AG04450 (cell line): ENCODE measurements around the gene ACCSL. TPM values are rescaled to one million over a fixed set of nuclear protein-coding genes. Genes with fewer than 3 reads are reported as not detected.

ENCODE experiments used
- CTCF ChIA-PET: fragments of 300-600, 350-600 bp; formaldehyde crosslinking; extraction: SDS; loops from one replicate; lab custom pipeline; 2022; ENCODE audit warnings: antibody characterized with exemption, inconsistent platforms; lab: Charles Lee
- POLR2A ChIA-PET: fragments of 350-600 bp; formaldehyde crosslinking; extraction: SDS; loops from one replicate; lab custom pipeline; 2021; ENCODE audit warnings: antibody characterized with exemption, inconsistent platforms; lab: Yijun Ruan, JAX
- DNase-seq: peaks from one replicate; pipeline ENCODE4 v3.0.0-alpha.2; 2011; ENCODE audit warnings: low read depth, low spot score
- H3K27ac ChIP-seq: one replicate; pipeline ENCODE4 v1.5.1; 2012; ENCODE audit warnings: low read depth, low read length, control low read depth
- H3K27me3 ChIP-seq: one replicate; pipeline ENCODE4 v1.6.0; 2012; ENCODE audit warnings: low read length; ENCODE audit not compliant: control insufficient read depth, insufficient read depth
- H3K4me3 ChIP-seq: 2 replicates; pipeline ENCODE4 v1.5.1; 2011; ENCODE audit warnings: mild to moderate bottlenecking, low read depth, low read length, control low read depth
- H3K9me3 ChIP-seq: 2 replicates; pipeline ENCODE4 v1.5.1; 2012; ENCODE audit warnings: low read length; ENCODE audit not compliant: control insufficient read depth, insufficient read depth
- polyA plus RNA-seq: library from polyadenylated mRNA; depleted of rRNA; stranded (reverse); fragments of >200 nt; gene quantifications from 2 replicates; pipeline ENCODE4 v1.2.3, GENCODE V29; 2011
- TF ChIP-seq, protein P1 (sequence below): IDR thresholded peaks from 2 replicates; pipeline ENCODE4 v1.5.1; 2011; ENCODE audit warnings: low read depth, low read length, control low read depth, inconsistent platforms

The ACCSL gene
- polyA plus RNA-seq, 1 experiment, result not detected

- no peaks in the 10 kb centered on the region; the same call in 1 of the 2 replicates for H3K9me3 ChIP-seq
- ChIA-PET POLR2A (interaction anchor here (0.6 kb wide), 1 partner anchor 460 kb away, joined by 8 read pairs; no protein-coding TSS in a partner anchor), CTCF (interaction anchor here (0.6 to 3.8 kb wide), 28 partner anchors 9 to 967 kb away, joined by 3 to 112 read pairs (median 6); partner anchors contain the start of gene ACCS)
- H3K27ac ChIP-seq, result no peak within 1 kb of the TSS
- peaks cover 8% of the 10 kb centered on the region for H3K27me3 ChIP-seq
- DNase-seq, result peak; percentile 61
- peak within 1 kb of the TSS; percentile 82 for H3K4me3 ChIP-seq
- TF ChIP-seq, protein P1, sequence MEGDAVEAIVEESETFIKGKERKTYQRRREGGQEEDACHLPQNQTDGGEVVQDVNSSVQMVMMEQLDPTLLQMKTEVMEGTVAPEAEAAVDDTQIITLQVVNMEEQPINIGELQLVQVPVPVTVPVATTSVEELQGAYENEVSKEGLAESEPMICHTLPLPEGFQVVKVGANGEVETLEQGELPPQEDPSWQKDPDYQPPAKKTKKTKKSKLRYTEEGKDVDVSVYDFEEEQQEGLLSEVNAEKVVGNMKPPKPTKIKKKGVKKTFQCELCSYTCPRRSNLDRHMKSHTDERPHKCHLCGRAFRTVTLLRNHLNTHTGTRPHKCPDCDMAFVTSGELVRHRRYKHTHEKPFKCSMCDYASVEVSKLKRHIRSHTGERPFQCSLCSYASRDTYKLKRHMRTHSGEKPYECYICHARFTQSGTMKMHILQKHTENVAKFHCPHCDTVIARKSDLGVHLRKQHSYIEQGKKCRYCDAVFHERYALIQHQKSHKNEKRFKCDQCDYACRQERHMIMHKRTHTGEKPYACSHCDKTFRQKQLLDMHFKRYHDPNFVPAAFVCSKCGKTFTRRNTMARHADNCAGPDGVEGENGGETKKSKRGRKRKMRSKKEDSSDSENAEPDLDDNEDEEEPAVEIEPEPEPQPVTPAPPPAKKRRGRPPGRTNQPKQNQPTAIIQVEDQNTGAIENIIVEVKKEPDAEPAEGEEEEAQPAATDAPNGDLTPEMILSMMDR, result peak; percentile 90
These were observed 48.0 kb downstream of the ACCSL start, which contains the start of gene EXT2 for GRCh38 chr11:44095506-44096359. TSS of gene EXT2 (plus strand) at chr11:44095678. CDS start at chr11:44107713, 12,035 bp downstream.

- peaks cover 5% of the 10 kb centered on the region for H3K27me3 ChIP-seq
- POLR2A ChIA-PET, result no interaction called here
- no peaks in the 10 kb centered on the region; the same call in 1 of the 2 replicates for H3K9me3 ChIP-seq
- no peak overlapping the region for H3K27ac ChIP-seq
- TF ChIP-seq, protein P1, result no peak
- no peak for DNase-seq
- H3K4me3 ChIP-seq, result peak overlapping the region; percentile 82
- CTCF ChIA-PET, result interaction anchor here (0.6 to 1.0 kb wide), 2 partner anchors 14 to 31 kb away, joined by 3 to 4 read pairs; no protein-coding TSS in a partner anchor
These were observed 48.8 kb downstream of the ACCSL start for GRCh38 chr11:44096360-44097185.

DNA sequence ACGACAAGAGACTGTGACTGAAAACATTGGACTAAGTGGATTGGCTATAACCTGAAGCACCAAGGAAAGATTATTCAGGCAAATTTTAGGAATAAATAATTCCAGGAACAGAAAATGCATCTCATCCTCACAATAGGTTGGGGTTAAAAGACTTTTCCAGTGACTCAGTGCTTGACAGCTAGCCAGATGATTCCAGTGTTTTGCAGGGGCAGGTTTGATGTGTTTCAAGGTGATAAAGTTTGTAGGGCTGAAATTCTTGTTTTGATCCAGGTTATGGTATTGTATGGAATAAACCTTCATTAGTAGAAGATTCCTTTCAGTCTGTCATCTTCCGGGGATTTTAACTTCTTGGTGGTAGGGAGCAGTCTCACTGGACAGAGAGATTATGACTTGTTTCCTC lies 50.0 kb downstream of the ACCSL start:
- Histone ChIP-seq H3K4me3 (no peak overlapping the region), H3K9me3 (no peaks in the 10 kb centered on the region; the same call in 1 of the 2 replicates), H3K27me3 (no peaks in the 10 kb centered on the region), H3K27ac (no peak overlapping the region)
- POLR2A ChIA-PET, result no interaction called here
- CTCF ChIA-PET, result interaction anchor here (1.0 kb wide), 1 partner anchor 12 kb away, joined by 4 read pairs; no protein-coding TSS in a partner anchor
- TF ChIP-seq, protein P1, result no peak
- no peak for DNase-seq

DNA sequence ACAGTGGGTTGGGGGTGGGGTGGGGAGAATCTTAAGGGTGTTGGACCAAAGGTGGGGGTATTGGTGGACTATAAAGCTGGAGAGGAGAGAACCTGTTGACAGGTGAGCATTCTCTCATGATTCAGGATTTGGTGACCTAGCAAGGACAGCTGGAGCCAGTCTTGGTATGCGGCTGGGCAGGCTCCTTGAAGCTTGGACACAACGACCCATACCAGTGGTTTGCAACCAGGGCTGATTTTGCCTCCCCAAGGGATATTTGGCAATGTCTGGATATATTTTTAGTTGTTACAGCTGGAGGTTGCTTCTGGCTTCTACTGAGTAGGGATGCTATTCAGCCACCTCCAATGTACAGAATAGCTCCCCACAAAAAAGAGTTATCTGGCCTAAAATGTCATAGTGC lies 53.3 kb downstream of the ACCSL start:
- Histone ChIP-seq H3K27me3 (no peaks in the 10 kb centered on the region), H3K4me3 (no peak overlapping the region), H3K9me3 (no peaks in the 10 kb centered on the region; the same call in 1 of the 2 replicates), H3K27ac (no peak overlapping the region)
- TF ChIP-seq, protein P1, result no peak
- DNase-seq, result no peak
- CTCF ChIA-PET, result interaction anchor here (1.8 kb wide), 1 partner anchor 9 kb away, joined by 11 read pairs; no protein-coding TSS in a partner anchor
- POLR2A ChIA-PET, result no interaction called here
